Measurements from ENCODE around the gene SEC61B.

SEC61B gene

GRCh38 chr9:99201603-99202002 lies 20.5 kb upstream of the SEC61B start:
- no peak for DNase-seq (ENCODE audit: low read depth)
- no peak overlapping the region for H3K4me3 ChIP-seq (ENCODE audit: low read depth, low read length)

GRCh38 chr9:99210572-99210971 lies 11.5 kb upstream of the SEC61B start:
- DNase-seq (ENCODE audit: low read depth) = no peak
- no peak overlapping the region for H3K4me3 ChIP-seq (ENCODE audit: low read depth, low read length)
- no peak for TF ChIP-seq CTCF (IDR thresholded peaks at IDR 0.05; ENCODE audit: control insufficient read depth, extremely low read depth, insufficient read depth)

More at GRCh38 chr9:99201603-99202002, 20.5 kb upstream of the SEC61B start:
- TF ChIP-seq CTCF (IDR thresholded peaks at IDR 0.05; ENCODE audit: control insufficient read depth, extremely low read depth, insufficient read depth) = no peak

- DNase-seq (ENCODE audit: low read depth) = no peak
- TF ChIP-seq CTCF (IDR thresholded peaks at IDR 0.05; ENCODE audit: control insufficient read depth, extremely low read depth, insufficient read depth) = no peak
- H3K4me3 ChIP-seq (ENCODE audit: low read depth, low read length) = no peak overlapping the region
Observed at GRCh38 chr9:99211746-99212145, 10.3 kb upstream of the SEC61B start.

GRCh38 chr9:99213197-99213596 lies 8.9 kb upstream of the SEC61B start:
- no peak for DNase-seq (ENCODE audit: low read depth)
- no peak overlapping the region for H3K4me3 ChIP-seq (ENCODE audit: low read depth, low read length)
- no peak for TF ChIP-seq CTCF (IDR thresholded peaks at IDR 0.05; ENCODE audit: control insufficient read depth, extremely low read depth, insufficient read depth)

GRCh38 chr9:99216073-99216472 lies 6.0 kb upstream of the SEC61B start:
- no peak for DNase-seq (ENCODE audit: low read depth)
- H3K4me3 ChIP-seq (ENCODE audit: low read depth, low read length) = no peak overlapping the region

GRCh38 chr9:99220011-99220410 lies 2.1 kb upstream of the SEC61B start:
- TF ChIP-seq CTCF (IDR thresholded peaks at IDR 0.05; ENCODE audit: control insufficient read depth, extremely low read depth, insufficient read depth) = no peak
- DNase-seq (ENCODE audit: low read depth) = no peak
- peak overlapping the region; percentile 77 for H3K4me3 ChIP-seq (ENCODE audit: low read depth, low read length)

More at GRCh38 chr9:99216073-99216472, 6.0 kb upstream of the SEC61B start:
- no peak for TF ChIP-seq CTCF (IDR thresholded peaks at IDR 0.05; ENCODE audit: control insufficient read depth, extremely low read depth, insufficient read depth)

- DNase-seq (ENCODE audit: low read depth) = no peak
- TF ChIP-seq CTCF (IDR thresholded peaks at IDR 0.05; ENCODE audit: control insufficient read depth, extremely low read depth, insufficient read depth) = no peak
Observed at GRCh38 chr9:99221266-99221620, 839 bp upstream of the SEC61B start.

More at GRCh38 chr9:99221266-99221620, 839 bp upstream of the SEC61B start:
- H3K4me3 ChIP-seq (ENCODE audit: low read depth, low read length) = peak overlapping the region; percentile 77

Data from LNCaP clone FGC (cell line).